H1 (cell line): ENCODE results near the gene YBX3. TPM values are rescaled to one million over a fixed set of nuclear protein-coding genes. Genes with fewer than 3 reads are reported as not detected.

Source experiments
- CTCF ChIA-PET: fragments of 300-600 bp; sonication (Branson Sonifier 250); formaldehyde crosslinking; loops from one replicate; lab custom pipeline; 2021; ENCODE audit not compliant: partially characterized antibody; lab: Charles Lee
- POLR2A ChIA-PET: fragments of 300-600 bp; sonication (Branson Sonifier 250); formaldehyde crosslinking; loops from one replicate; lab custom pipeline; 2021; ENCODE audit warnings: inconsistent platforms; ENCODE audit not compliant: partially characterized antibody; lab: Charles Lee
- DNase-seq, 2 experiments: peaks; one replicate each; pipeline versions ENCODE4 v3.0.0 to v3.0.0-alpha.2; 2010 to 2022; ENCODE audit warnings: low spot score in 2 of 2, low read depth in 1 of 2, mixed read lengths in 1 of 2
- FAIRE-seq: peaks from 2 replicates; lab custom pipeline; 2011; peaks lifted over from hg19 to GRCh38; lab: Jason Lieb, UNC
- H2AFZ ChIP-seq: 2 replicates; pipeline ENCODE4 v1.8.1; 2012; ENCODE audit warnings: low read length, inconsistent platforms
- H2AK5ac ChIP-seq: 2 replicates; pipeline ENCODE4 v1.6.1; 2013; ENCODE audit warnings: low read depth, low read length
- H2BK120ac ChIP-seq: replicated peaks from 2 replicates; pipeline ENCODE3; 2013; ENCODE audit warnings: low read depth, low read length, inconsistent platforms
- H2BK12ac ChIP-seq: 2 replicates; pipeline ENCODE4 v1.6.1; 2013; ENCODE audit warnings: low read depth, low read length
- H2BK15ac ChIP-seq: 2 replicates; pipeline ENCODE4 v1.6.1; 2013; ENCODE audit warnings: low read length
- H2BK20ac ChIP-seq: 2 replicates; pipeline ENCODE4 v1.6.1; 2013; ENCODE audit warnings: low read length
- H2BK5ac ChIP-seq: 2 replicates; pipeline ENCODE4 v1.6.1; 2013; ENCODE audit warnings: low read depth, low read length
- H3K14ac ChIP-seq: 2 replicates; pipeline ENCODE4 v1.6.1; 2013; ENCODE audit warnings: inconsistent platforms; ENCODE audit not compliant: insufficient read length
- H3K18ac ChIP-seq: 2 replicates; pipeline ENCODE4 v1.6.1; 2013; ENCODE audit warnings: low read length; ENCODE audit errors: extremely low read depth
- H3K23ac ChIP-seq: 2 replicates; pipeline ENCODE4 v1.6.1; 2013; ENCODE audit warnings: inconsistent platforms; ENCODE audit not compliant: insufficient read length
- H3K23me2 ChIP-seq: 2 replicates; pipeline ENCODE4 v1.6.1; 2013; ENCODE audit warnings: low read depth, low read length
- H3K27ac ChIP-seq: 2 replicates; pipeline ENCODE4 v1.6.1; 2011; ENCODE audit warnings: low read depth, low read length, inconsistent platforms
- H3K27me3 ChIP-seq, 4 experiments: replicated peaks in 1 of 4; 1 replicate in 1 of 4; 2 replicates in 3 of 4; pipeline versions ENCODE4 v1.6.1 to v1.8.1; 2011 to 2013; ENCODE audit warnings: low read length in 3 of 4, mild to moderate bottlenecking in 3 of 4, inconsistent platforms in 2 of 4, mixed read lengths in 2 of 4, moderate library complexity in 1 of 4; ENCODE audit not compliant: control insufficient read depth in 3 of 4, insufficient read depth in 3 of 4; ENCODE audit errors: extremely low read depth in 1 of 4
- H3K36me3 ChIP-seq, 4 experiments: 2 replicates each; pipeline versions ENCODE4 v1.6.1 to v1.8.1; 2011 to 2013; ENCODE audit warnings: mild to moderate bottlenecking in 4 of 4, low read length in 3 of 4, moderate library complexity in 2 of 4, control low read depth in 1 of 4, inconsistent platforms in 1 of 4; ENCODE audit not compliant: insufficient read depth in 4 of 4, control insufficient read depth in 2 of 4
- H3K4ac ChIP-seq: replicated peaks from 2 replicates; pipeline ENCODE3; 2013; ENCODE audit warnings: low read length, low read depth, mixed read lengths, inconsistent platforms; ENCODE audit not compliant: insufficient read length
- H3K4me1 ChIP-seq, 4 experiments: replicated peaks in 1 of 4; 1 replicate in 1 of 4; 2 replicates in 3 of 4; pipeline versions ENCODE4 v1.6.1 to v1.8.1; 2011 to 2013; ENCODE audit warnings: low read length in 3 of 4, inconsistent platforms in 2 of 4, mixed read lengths in 1 of 4; ENCODE audit not compliant: insufficient read depth in 4 of 4, control insufficient read depth in 3 of 4
- H3K4me2 ChIP-seq, 2 experiments: 2 replicates each; pipeline versions ENCODE4 v1.6.1 to v1.8.1; 2011 to 2013; ENCODE audit warnings: low read depth in 2 of 2, low read length in 2 of 2, control low read depth in 1 of 2, inconsistent platforms in 1 of 2, mild to moderate bottlenecking in 1 of 2; ENCODE audit not compliant: insufficient read depth in 1 of 2
- H3K4me3 ChIP-seq, 4 experiments: fragments of 200-600, 300-600 bp in 1 of 4; sonication (generic), shearing (Covaris generic), sonication (Bioruptor Twin) in 1 of 4; 2 replicates each; pipeline versions ENCODE4 v1.5.1 to v1.8.1; 2011 to 2016; ENCODE audit warnings: low read length in 4 of 4, low read depth in 3 of 4, control low read depth in 2 of 4, inconsistent platforms in 2 of 4, mild to moderate bottlenecking in 2 of 4, mixed read lengths in 1 of 4, moderate library complexity in 1 of 4; ENCODE audit not compliant: insufficient read depth in 2 of 4; ENCODE audit errors: extremely low read depth in 1 of 4
- H3K56ac ChIP-seq: replicated peaks from 2 replicates; pipeline ENCODE3; 2013; ENCODE audit warnings: low read depth, mild to moderate bottlenecking, mixed read lengths, low read length, inconsistent platforms; ENCODE audit not compliant: insufficient read length
- H3K79me1 ChIP-seq: 2 replicates; pipeline ENCODE4 v1.6.1; 2013; ENCODE audit warnings: low read depth, low read length, control low read depth
- H3K79me2 ChIP-seq, 2 experiments: 2 replicates each; pipeline versions ENCODE4 v1.6.1 to v1.8.1; 2012 to 2013; ENCODE audit warnings: low read length in 2 of 2, mild to moderate bottlenecking in 2 of 2, inconsistent platforms in 1 of 2; ENCODE audit not compliant: insufficient read depth in 2 of 2, control insufficient read depth in 1 of 2
- H3K9ac ChIP-seq, 4 experiments: replicated peaks in 1 of 4; 1 replicate in 1 of 4; 2 replicates in 3 of 4; pipeline versions ENCODE4 v1.6.1 to v1.8.1; 2011 to 2013; ENCODE audit warnings: low read depth in 3 of 4, low read length in 3 of 4, control low read depth in 2 of 4, mild to moderate bottlenecking in 2 of 4, moderate library complexity in 2 of 4, inconsistent platforms in 1 of 4; ENCODE audit errors: extremely low read depth in 1 of 4
- H3K9me3 ChIP-seq, 2 experiments: 2 replicates each; pipeline versions ENCODE4 v1.6.1 to v1.8.1; 2012 to 2013; ENCODE audit warnings: mild to moderate bottlenecking in 2 of 2, moderate library complexity in 2 of 2, control low read depth in 1 of 2, inconsistent platforms in 1 of 2, low read depth in 1 of 2, low read length in 1 of 2, mixed read lengths in 1 of 2; ENCODE audit not compliant: insufficient read depth in 2 of 2
- H4K20me1 ChIP-seq, 2 experiments: replicated peaks in 1 of 2; 2 replicates each; pipeline versions ENCODE3 to v1.8.1; 2011 to 2013; ENCODE audit warnings: inconsistent platforms in 2 of 2, low read length in 2 of 2, mild to moderate bottlenecking in 1 of 2; ENCODE audit not compliant: insufficient read depth in 2 of 2, control insufficient read depth in 1 of 2
- H4K5ac ChIP-seq: 2 replicates; pipeline ENCODE4 v1.6.1; 2013; ENCODE audit warnings: low read length, low read depth, mixed read lengths, inconsistent platforms; ENCODE audit not compliant: insufficient read length
- H4K8ac ChIP-seq: 2 replicates; pipeline ENCODE4 v1.8.0; 2013; ENCODE audit warnings: mild to moderate bottlenecking, moderate library complexity, low read length, inconsistent platforms; ENCODE audit not compliant: insufficient read depth; ENCODE audit errors: extremely low read depth
- H4K91ac ChIP-seq: replicated peaks from 2 replicates; pipeline ENCODE3; 2013; ENCODE audit warnings: low read length, mixed read lengths, inconsistent platforms; ENCODE audit not compliant: insufficient read length
- HDAC6 ChIP-seq: IDR thresholded peaks from one replicate; pipeline ENCODE4 v1.7.1; 2012; ENCODE audit warnings: low read depth, mild to moderate bottlenecking, inconsistent platforms, low read length, moderate library complexity
- polyA plus RNA-seq, 7 experiments: library from polyadenylated mRNA; depleted of rRNA in 3 of 7; stranded (reverse) in 5 of 7; unstranded in 2 of 7; fragments of >200 nt in 5 of 7; fragments of 200-250 nt in 2 of 7; gene quantifications; 1 replicate in 5 of 7; 2 replicates in 1 of 7; 4 replicates in 1 of 7; pipeline versions ENCODE4 v1.2.1 to v1.2.3, GENCODE V29; 2011 to 2013; ENCODE audit warnings: missing spikeins in 2 of 7, mixed read lengths in 2 of 7
- total RNA-seq: library from RNA; stranded (reverse); fragmentation: NEBNext Ultra II Directional; extraction: Animal tissue kit (Norgen Biotek cat#: 25700); gene quantifications from 2 replicates; pipeline ENCODE4 v1.2.1, GENCODE V29; 2021
- TF ChIP-seq, protein P1 (sequence below): IDR thresholded peaks from 2 replicates; pipeline ENCODE4 v1.6.1; 2012; ENCODE audit warnings: low read length, inconsistent platforms

YBX3 gene
- total and polyA plus RNA-seq, 2 of the 8 experiments (the other 6 are each of a cell fraction or from before 2014, with no cell fraction given): 83.1 to 480 TPM

DNA sequence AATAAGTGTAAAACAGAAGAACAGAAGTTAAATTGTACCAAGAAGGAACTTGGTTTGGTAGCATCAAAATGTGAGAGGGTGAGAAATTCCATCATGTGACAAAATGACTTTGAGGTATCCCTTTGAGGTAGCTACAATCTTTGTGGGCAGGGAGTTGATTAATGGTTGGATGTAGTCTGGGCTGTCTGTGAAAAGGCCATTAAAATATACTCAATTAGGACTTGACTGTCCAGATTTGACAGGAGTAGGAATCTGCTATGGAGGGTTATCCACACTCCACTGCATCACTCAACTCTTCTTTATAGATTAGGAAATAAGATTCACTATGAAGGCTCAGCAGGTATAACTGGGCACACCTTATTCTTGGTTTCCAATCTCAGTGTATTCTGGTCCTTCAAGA lies 7.4 kb upstream of the YBX3 start:
- H3K56ac ChIP-seq: no peak overlapping the region
- H4K91ac ChIP-seq: no peak overlapping the region
- no peak overlapping the region for H3K23ac ChIP-seq
- H3K9ac ChIP-seq: no peak overlapping the region
- no peak for DNase-seq
- H2BK12ac ChIP-seq: no peak overlapping the region
- H3K27ac ChIP-seq: no peak overlapping the region
- no peak overlapping the region for H4K5ac ChIP-seq
- H3K4me1 ChIP-seq: no peaks in the 10 kb centered on the region
- no peaks in the 10 kb centered on the region for H3K79me2 ChIP-seq
- H2BK20ac ChIP-seq: no peak overlapping the region
- no peak overlapping the region for H2AFZ ChIP-seq
- no peak for TF ChIP-seq HDAC6
- TF ChIP-seq, protein P1, sequence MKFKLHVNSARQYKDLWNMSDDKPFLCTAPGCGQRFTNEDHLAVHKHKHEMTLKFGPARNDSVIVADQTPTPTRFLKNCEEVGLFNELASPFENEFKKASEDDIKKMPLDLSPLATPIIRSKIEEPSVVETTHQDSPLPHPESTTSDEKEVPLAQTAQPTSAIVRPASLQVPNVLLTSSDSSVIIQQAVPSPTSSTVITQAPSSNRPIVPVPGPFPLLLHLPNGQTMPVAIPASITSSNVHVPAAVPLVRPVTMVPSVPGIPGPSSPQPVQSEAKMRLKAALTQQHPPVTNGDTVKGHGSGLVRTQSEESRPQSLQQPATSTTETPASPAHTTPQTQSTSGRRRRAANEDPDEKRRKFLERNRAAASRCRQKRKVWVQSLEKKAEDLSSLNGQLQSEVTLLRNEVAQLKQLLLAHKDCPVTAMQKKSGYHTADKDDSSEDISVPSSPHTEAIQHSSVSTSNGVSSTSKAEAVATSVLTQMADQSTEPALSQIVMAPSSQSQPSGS: no peak
- no peak overlapping the region for H2BK15ac ChIP-seq
- no peak overlapping the region for H3K4ac ChIP-seq
- no peak overlapping the region for H3K4me2 ChIP-seq
- H2BK5ac ChIP-seq: no peak overlapping the region
- H3K18ac ChIP-seq: no peak overlapping the region
- H3K4me3 ChIP-seq: no peak overlapping the region
- no peak overlapping the region for H4K8ac ChIP-seq
- H3K23me2 ChIP-seq: no peaks in the 10 kb centered on the region
- ChIA-PET CTCF (interaction anchor here (0.9 to 2.0 kb wide), 2 partner anchors 10 to 19 kb away, joined by 3 to 11 read pairs; no protein-coding TSS in a partner anchor), POLR2A (interaction anchor here (0.6 to 1.4 kb wide), 2 partner anchors 12 to 150 kb away, joined by 3 to 5 read pairs; no protein-coding TSS in a partner anchor)
- FAIRE-seq: no peak
- no peaks in the 10 kb centered on the region for H3K79me1 ChIP-seq
- no peak overlapping the region for H3K14ac ChIP-seq
- no peak overlapping the region for H2AK5ac ChIP-seq
- no peaks in the 10 kb centered on the region for H3K9me3 ChIP-seq
- no peak overlapping the region for H2BK120ac ChIP-seq
- H3K36me3 ChIP-seq: no peaks in the 10 kb centered on the region
- H3K27me3 ChIP-seq: no peaks in the 10 kb centered on the region
- H4K20me1 ChIP-seq: no peaks in the 10 kb centered on the region
